Measurements from ENCODE around the gene DNAI7.

DNA sequence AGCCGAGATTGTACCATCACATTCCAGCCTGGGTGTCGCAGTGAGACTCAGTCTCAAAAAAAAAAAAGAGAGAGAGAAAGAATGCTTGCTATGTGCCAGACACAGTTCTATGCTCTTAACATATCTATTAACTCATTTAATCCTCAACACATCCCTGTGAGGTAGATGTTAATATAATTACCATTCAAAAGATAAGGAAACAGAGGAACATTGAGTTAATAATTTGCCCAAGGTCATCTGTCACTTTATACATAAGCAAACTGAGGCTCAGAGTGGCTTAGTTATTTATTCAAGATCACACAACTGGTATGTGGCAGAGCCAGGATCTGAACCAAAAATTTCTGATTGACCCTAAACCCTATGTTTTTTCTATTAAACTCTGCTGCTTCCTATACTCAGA is 129.9 kb downstream of the DNAI7 start:
- TF ChIP-seq, protein P1, sequence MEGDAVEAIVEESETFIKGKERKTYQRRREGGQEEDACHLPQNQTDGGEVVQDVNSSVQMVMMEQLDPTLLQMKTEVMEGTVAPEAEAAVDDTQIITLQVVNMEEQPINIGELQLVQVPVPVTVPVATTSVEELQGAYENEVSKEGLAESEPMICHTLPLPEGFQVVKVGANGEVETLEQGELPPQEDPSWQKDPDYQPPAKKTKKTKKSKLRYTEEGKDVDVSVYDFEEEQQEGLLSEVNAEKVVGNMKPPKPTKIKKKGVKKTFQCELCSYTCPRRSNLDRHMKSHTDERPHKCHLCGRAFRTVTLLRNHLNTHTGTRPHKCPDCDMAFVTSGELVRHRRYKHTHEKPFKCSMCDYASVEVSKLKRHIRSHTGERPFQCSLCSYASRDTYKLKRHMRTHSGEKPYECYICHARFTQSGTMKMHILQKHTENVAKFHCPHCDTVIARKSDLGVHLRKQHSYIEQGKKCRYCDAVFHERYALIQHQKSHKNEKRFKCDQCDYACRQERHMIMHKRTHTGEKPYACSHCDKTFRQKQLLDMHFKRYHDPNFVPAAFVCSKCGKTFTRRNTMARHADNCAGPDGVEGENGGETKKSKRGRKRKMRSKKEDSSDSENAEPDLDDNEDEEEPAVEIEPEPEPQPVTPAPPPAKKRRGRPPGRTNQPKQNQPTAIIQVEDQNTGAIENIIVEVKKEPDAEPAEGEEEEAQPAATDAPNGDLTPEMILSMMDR (IDR thresholded peaks at IDR 0.05): no peak
- no peak for TF ChIP-seq EZH2 (IDR thresholded peaks at IDR 0.05; ENCODE audit: borderline replicate concordance, insufficient read depth, low read depth, low read length, poor library complexity, severe bottlenecking)

Data from B cell (primary cell).